ENCODE data around the gene OTUD5.
A peak's percentile ranks its signal among the peaks of the same experiment; 100 is the strongest.
"Not testable (repeated sequence)": the region's sequence is repeated elsewhere in the genome, so short reads cannot be mapped to it uniquely, and the experiment has no call there.

OTUD5 gene

DNA sequence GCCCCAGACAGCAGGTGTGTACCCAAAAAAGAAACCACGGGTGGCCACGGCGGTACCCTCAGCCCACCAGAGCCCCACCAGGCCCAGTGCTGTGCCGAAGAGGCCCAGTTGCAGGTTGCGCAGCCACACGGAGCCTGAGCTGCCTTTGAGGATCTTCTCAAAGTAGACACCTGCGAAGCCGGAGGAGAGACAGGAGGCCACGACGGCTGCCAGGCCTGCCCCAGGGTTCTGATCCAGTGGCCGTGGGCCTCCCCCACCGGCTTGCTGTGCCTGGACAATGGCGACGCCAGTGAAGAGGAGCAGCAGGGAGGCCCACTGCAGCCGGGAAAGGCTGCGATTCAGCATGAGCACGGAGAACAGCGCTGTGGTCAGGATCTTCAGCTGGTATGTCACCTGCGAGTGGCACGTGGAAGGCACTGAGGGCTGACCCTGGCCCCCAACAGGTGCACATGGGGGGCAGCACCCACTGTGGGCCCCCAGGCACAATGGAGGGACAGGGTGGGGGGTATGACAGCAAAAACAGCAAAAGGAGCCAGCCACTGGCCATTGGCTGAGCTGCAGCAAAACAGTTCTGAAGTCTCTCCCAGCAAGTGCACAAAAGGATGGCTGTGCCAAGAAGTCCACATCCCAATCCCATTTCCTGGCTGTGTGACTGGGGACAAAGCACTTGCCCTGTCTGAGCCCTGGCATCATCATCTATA is 52.2 kb downstream of the OTUD5 start:
- no peak for DNase-seq

DNA sequence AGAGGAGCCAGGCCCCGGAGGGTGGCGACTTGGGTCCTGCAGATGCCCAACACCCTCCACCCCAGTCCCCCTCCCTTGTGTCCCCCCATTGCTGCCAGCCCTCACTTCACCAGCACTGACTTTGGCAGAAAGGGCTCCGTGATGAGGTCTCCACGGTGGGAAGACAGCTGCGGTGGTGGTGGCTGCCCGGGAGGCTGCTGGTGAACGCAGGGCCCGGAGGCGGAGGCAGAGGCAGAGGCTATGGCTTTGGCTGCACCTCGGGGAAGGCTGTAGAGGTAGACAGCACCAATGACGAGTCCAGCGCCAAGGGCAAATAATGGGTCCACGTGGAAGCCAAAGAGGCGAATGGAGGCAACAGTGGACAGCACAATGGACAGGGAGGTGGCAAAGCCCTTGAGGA is 52.8 kb downstream of the OTUD5 start:
- DNase-seq, result no peak

DNA sequence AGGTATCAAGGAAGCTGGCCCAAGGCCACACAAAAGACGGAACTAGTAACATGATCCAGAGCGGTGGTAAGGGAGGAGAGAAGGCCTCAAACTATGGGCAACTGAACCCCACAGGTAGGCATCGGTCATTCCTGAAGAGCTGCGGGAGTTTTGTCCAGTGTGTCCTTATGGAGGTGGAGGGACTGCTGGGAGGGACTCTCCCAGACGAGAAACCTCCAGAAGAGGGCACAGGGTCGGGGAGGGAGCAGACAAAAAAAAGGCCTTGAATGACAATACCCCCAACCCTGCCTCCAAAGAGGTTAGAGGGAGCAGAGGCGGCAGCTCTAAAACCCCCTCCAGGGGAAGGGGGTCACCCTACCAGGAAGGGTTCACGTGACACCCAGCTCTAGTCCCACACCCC is 53.2 kb downstream of the OTUD5 start:
- DNase-seq, result no peak

GRCh38 chrX:48903290-48903689 is 54.1 kb downstream of the OTUD5 start:
- DNase-seq, result no peak

- no peak for DNase-seq
Observed at GRCh38 chrX:48902776-48903175, 54.6 kb downstream of the OTUD5 start.

- DNase-seq, result no peak
Observed at GRCh38 chrX:48902135-48902534, 55.3 kb downstream of the OTUD5 start.

GRCh38 chrX:48901069-48901468 is 56.3 kb downstream of the OTUD5 start:
- DNase-seq, result no peak

- no peak for DNase-seq
Observed at GRCh38 chrX:48899078-48899410, 58.4 kb downstream of the OTUD5 start.

GRCh38 chrX:48897625-48898306 is 59.6 kb downstream of the OTUD5 start, which contains the start of the genes PQBP1 and TIMM17B:
Gene PQBP1 (plus strand): TSS chrX:48897930. CDS start chrX:48898510, 580 bp downstream.
Gene TIMM17B (minus strand): TSS chrX:48897768. CDS start chrX:48897749, 19 bp downstream.
- DNase-seq, result peak; percentile 86

DNA sequence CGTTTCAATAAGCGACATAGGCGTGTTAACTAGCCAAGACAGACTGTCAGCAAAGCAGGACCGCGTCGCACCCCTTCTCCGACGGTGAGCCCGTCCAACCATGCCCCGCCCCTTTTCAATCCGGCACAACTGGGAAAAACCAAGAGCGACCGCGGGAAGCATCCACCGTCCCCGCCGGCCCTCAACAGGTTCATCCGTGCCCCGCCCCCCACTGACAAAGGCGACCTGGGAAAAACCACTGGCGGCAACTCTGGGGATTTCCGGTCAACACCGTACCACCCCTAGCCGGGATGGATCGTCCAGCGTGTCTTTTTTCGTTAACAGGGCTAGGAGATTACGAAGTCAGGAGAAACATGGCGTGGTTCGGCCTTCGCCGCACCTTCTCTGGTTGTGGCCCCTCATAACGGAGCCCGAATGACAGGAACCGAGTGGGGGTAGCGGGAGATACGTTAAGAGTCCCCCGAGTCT is 60.2 kb downstream of the OTUD5 start:
- peak; percentile 65 for DNase-seq

DNA sequence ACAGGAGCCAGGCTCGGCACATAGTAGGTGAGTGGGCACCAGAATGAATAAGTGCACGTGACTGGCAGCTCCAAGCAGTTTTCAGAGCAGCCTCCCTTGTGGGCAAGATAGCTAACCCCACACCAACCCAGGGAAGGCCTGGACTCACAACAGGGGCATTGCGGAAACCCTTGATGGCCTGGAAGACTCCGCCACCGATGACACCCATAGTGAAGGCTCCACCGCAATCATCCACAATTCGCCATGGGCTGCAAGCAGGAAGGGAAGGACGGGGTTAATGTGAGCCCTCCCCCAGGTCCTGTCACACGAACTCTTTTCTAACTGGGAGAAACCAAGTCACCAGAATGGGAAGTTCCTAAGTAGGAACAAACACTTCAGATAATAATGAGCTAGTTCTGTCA is 60.8 kb downstream of the OTUD5 start:
- DNase-seq, result no peak

- DNase-seq, result no peak
Observed at GRCh38 chrX:48894891-48895290, 62.5 kb downstream of the OTUD5 start.

GRCh38 chrX:48893556-48894348 is 63.7 kb downstream of the OTUD5 start:
- no peak for DNase-seq

GRCh38 chrX:48892896-48893295 is 64.5 kb downstream of the OTUD5 start:
- no peak for DNase-seq

GRCh38 chrX:48891402-48892288 is 65.8 kb downstream of the OTUD5 start:
- peak; percentile 78 for DNase-seq

DNA sequence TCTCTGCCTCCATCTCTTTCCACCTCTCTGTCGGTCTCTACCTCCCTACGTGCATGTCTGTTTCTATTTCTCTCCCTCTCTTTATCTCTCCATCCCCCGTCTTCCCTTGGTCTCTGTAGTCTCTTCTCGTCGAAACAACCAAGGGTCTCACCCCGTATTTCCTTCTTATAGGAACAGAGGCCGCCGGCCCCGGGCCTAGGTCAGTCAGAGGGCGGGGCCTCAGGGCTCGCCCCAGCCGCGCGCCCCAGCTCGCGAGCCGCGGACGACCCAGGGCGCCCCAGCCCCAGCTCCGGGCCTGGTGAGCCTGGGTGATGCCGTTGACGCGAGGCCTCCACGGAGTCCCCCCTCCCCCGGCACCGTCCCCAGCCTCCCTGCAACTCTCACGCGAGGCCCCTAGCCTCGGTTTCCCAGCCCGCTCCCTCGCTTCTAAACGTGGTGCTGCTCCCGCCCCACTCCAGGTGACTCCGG is 66.4 kb downstream of the OTUD5 start:
- peak; percentile 20 for DNase-seq

DNA sequence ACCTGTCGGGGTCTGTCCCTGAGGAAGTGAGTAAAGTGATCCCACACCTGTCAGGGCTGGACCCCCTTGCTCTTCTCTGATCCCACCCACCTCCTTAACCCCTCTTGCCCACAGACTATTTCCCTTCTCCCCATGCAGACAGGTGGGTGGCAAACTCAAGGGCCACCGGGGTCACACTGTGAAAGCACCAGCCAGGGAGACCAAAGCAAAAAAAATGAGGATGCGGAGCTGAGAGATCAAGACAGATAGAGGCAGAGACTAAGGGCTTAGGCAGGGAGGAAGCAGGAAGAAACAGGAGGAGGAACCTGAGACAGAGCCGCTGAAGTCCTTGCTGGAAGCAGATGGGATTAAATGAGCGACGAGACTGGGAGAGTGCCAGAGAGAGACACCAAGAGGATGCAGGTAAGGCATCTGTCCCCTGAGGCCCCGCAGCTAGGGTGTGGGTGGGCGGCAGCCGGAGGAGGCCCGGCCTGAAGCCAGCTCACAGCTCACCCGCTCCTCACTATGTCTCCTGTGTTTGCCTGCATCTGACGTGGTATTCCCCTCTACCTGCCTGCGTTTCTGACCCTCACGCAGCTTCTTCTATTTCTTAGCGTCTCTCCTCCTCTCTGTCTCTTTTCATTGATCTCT is 67.0 kb downstream of the OTUD5 start:
- peak; percentile 20 for DNase-seq

- DNase-seq, result not testable (repeated sequence)
Observed at GRCh38 chrX:48886586-48886985, 70.8 kb downstream of the OTUD5 start.

- no peak for DNase-seq
Observed at GRCh38 chrX:48883729-48884128, 73.7 kb downstream of the OTUD5 start.

GRCh38 chrX:48876944-48877343 is 80.5 kb downstream of the OTUD5 start:
- not testable (repeated sequence) for DNase-seq

All from activated naive CD4-positive, alpha-beta T cell treated with Interleukin-2 at 50 U/mL for 16 hours (primary cell).